NT2/D1 (cell line): Measurements from ENCODE around the gene LRFN5.
A peak's percentile ranks its signal among the peaks of the same experiment; 100 is the strongest.

ENCODE experiments used
- DNase-seq: peaks from one replicate; pipeline ENCODE4 v3.0.0-alpha.2; 2011; ENCODE audit warnings: low read depth, low spot score
- H3K27me3 ChIP-seq: 2 replicates; pipeline ENCODE4 v1.6.0; 2011; ENCODE audit warnings: mild to moderate bottlenecking; ENCODE audit not compliant: insufficient read length, insufficient read depth
- H3K36me3 ChIP-seq: 2 replicates; pipeline ENCODE4 v1.6.1; 2011; ENCODE audit warnings: mild to moderate bottlenecking, low read length, mixed read lengths; ENCODE audit not compliant: insufficient read depth, insufficient read length
- H3K4me1 ChIP-seq: 2 replicates; pipeline ENCODE4 v1.5.1; 2011; ENCODE audit not compliant: insufficient read depth, insufficient read length
- H3K4me3 ChIP-seq: 2 replicates; pipeline ENCODE4 v1.5.1; 2011; ENCODE audit warnings: low read depth; ENCODE audit not compliant: insufficient read length
- H3K9ac ChIP-seq: 2 replicates; pipeline ENCODE4 v1.6.0; 2011; ENCODE audit warnings: low read depth; ENCODE audit not compliant: insufficient read length
- H3K9me3 ChIP-seq: 2 replicates; pipeline ENCODE4 v1.5.1; 2011; ENCODE audit warnings: mild to moderate bottlenecking, low read length; ENCODE audit not compliant: insufficient read depth
- SUZ12 ChIP-seq: IDR thresholded peaks from 2 replicates; pipeline ENCODE4 v1.6.1; 2011; ENCODE audit not compliant: insufficient read length, insufficient read depth; ENCODE audit errors: extremely low read depth
- YY1 ChIP-seq: IDR thresholded peaks from 2 replicates; pipeline ENCODE4 v1.6.1; 2011; ENCODE audit not compliant: insufficient read length, insufficient read depth
- ZNF274 ChIP-seq: IDR thresholded peaks from 2 replicates; pipeline ENCODE4 v1.6.1; 2011; ENCODE audit warnings: mild to moderate bottlenecking, low read depth, low read length

LRFN5 gene

DNA sequence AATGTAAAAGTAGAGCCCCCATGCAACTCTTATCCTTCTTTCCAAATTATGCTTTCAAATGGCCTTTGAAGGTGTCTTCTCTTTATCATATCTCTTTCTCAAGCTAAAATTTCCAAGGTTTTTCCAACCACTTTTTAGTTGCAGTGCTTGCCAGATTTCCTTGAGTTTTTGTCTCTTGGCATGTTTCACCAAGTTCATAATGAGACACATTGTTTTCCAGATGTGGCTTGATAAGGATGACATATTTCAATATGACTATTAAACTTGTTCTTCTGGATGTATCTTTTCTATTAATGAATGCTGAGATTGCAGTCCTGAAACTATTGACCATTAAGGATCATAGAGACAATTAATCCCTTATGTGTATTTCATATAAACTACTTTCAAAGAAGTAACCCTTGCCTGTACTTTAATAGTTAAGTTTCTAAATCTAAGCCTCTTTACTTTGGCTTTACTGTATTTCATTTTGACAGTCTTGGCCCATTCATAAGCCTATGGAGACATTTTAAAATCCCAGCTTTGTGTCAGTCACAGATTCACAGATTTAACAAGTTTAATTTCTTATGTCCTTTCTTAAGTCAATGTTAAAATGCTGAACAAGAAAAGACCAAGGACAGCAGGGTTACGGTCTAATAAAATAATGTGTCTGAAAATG lies 151.5 kb downstream of the LRFN5 start:
- Histone ChIP-seq H3K9me3 (no peaks in the 10 kb centered on the region), H3K4me3 (no peak overlapping the region), H3K9ac (no peak overlapping the region), H3K4me1 (no peaks in the 10 kb centered on the region), H3K27me3 (no peaks in the 10 kb centered on the region), H3K36me3 (no peaks in the 10 kb centered on the region)
- DNase-seq: no peak
- TF ChIP-seq YY1 (no peak), ZNF274 (no peak), SUZ12 (no peak)

DNA sequence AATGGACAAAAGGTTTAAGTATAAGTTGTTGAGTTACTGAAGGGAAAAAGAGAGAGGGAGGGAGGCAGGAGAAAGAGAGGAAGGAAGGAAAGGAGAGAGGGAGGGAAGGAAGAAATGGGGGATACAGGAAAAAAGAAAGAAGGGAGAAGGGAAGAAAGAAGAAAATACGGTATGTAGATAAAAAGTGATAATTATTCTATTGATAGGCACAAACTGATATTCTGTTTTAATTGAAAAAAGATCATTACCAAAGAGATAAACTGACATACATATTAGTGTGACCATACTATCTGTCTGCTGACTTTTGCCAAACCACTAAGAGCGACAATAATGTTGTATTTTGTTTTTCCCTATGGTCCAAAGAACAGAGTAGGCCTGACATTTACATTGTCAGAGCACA lies 154.5 kb downstream of the LRFN5 start:
- TF ChIP-seq ZNF274 (no peak), YY1 (no peak), SUZ12 (no peak)
- DNase-seq: no peak
- no peaks in the 10 kb centered on the region for H3K4me1 ChIP-seq
- H3K27me3 ChIP-seq: no peaks in the 10 kb centered on the region
- H3K9ac ChIP-seq: no peak overlapping the region
- H3K9me3 ChIP-seq: no peaks in the 10 kb centered on the region
- no peak overlapping the region for H3K4me3 ChIP-seq
- no peaks in the 10 kb centered on the region for H3K36me3 ChIP-seq

DNA sequence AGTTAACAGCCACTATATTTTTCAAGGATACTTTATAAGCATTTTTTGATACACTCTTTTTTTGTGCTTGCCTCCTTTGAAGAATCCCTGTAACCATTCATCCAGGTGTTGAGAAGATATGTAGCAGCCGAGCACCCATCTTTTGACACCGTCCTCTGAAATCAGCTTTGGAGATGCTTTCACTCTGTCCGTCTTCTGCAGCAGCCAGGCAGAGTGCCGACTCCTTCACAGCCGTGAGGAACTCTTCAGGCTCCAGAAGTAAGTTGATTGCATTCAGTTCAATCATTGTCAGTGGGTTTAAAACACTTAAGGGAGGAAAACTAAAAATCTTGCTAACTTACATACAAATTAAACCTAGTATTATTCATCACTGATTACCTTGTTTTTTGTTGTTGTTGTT lies 160.1 kb downstream of the LRFN5 start:
- TF ChIP-seq YY1: no peak
- no peak for TF ChIP-seq SUZ12
- no peak for TF ChIP-seq ZNF274
- DNase-seq: no peak
- no peaks in the 10 kb centered on the region for H3K4me1 ChIP-seq
- no peaks in the 10 kb centered on the region for H3K36me3 ChIP-seq
- no peaks in the 10 kb centered on the region for H3K9me3 ChIP-seq
- no peak overlapping the region for H3K9ac ChIP-seq
- H3K4me3 ChIP-seq: no peak overlapping the region
- H3K27me3 ChIP-seq: no peaks in the 10 kb centered on the region

DNA sequence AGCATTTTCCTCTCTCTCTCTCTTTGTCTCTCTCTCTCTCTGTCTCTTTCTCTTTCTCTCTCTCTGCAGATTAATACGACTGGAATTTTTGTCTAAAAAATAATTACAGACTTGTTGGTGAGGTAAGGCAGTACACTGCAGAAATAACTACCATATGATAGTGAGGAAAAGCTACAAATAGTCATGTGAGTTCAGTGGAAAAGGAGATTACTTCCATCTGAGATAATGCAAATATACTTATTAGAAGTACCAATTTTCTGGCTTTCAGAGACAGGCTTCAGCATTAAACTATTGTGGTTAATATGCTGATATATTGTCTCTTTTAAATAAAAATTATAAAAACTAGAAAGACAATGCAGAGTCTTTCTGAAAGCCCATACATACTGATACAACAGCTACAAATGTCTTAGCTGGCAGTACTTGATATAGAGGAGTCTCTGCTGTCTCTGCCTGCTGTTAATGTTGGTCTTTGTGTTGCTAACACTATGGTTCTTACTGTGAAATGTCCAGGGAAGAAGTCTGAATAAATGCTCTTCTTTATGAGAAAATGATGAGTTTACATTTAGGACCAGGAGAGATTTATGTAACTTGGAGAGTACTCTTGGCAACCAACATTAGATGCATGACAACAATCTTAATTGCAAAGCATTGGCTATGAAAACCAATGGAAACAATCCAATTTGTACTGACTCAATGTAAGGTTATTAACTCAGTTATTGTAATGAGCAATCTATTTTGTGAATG lies 167.0 kb downstream of the LRFN5 start:
- Histone ChIP-seq H3K36me3 (no peaks in the 10 kb centered on the region), H3K27me3 (no peaks in the 10 kb centered on the region), H3K4me1 (no peaks in the 10 kb centered on the region), H3K9ac (no peak overlapping the region), H3K9me3 (no peaks in the 10 kb centered on the region), H3K4me3 (no peak overlapping the region)
- no peak for DNase-seq
- TF ChIP-seq SUZ12 (no peak), ZNF274 (no peak), YY1 (no peak)

DNA sequence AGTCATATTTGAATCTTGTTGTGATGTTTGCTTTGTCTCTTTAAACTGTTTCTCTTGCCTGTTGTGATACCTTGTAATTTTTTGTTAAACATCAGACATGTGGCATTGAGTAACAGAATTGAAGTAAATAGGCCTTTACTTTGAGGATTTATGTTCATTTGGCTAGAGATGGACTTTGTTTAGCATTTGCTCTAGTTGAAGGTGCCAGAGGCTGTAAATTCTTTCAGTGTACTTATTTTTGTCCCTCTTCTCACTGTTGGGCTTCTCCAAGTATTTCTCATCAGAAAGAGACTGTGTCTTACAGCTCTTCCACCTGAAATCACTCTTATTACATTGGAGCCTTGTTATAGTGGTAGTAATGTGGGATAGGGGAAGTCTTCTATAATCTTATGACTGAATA lies 175.8 kb downstream of the LRFN5 start:
- Histone ChIP-seq H3K9ac (no peak overlapping the region), H3K27me3 (no peaks in the 10 kb centered on the region), H3K4me1 (peaks cover 2% of the 10 kb centered on the region), H3K9me3 (no peaks in the 10 kb centered on the region), H3K36me3 (no peaks in the 10 kb centered on the region), H3K4me3 (no peak overlapping the region)
- no peak for DNase-seq
- TF ChIP-seq SUZ12: no peak
- TF ChIP-seq ZNF274: no peak
- no peak for TF ChIP-seq YY1

DNA sequence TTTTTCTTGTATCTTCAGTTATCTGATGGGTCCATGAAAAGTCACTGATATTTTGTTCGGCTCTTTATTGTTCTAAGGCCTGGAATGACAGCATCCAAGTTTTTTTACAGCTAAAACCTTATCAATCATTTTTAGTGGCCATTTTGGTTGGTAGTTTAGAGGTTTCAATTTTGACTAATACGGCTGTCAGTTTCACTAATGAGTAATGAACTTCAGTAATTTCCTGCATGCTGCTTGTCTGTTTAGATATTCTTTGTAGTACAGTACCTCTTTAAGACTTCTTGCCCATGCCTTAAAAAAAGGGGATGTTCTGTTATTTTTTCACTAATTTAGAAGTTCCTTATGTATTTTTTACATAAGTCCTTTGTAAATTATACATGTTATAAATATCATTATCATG lies 176.7 kb downstream of the LRFN5 start:
- DNase-seq: no peak
- H3K4me1 ChIP-seq: peaks cover 2% of the 10 kb centered on the region
- no peak for TF ChIP-seq ZNF274
- no peaks in the 10 kb centered on the region for H3K36me3 ChIP-seq
- no peaks in the 10 kb centered on the region for H3K27me3 ChIP-seq
- no peak overlapping the region for H3K9ac ChIP-seq
- no peak overlapping the region for H3K4me3 ChIP-seq
- H3K9me3 ChIP-seq: no peaks in the 10 kb centered on the region

DNA sequence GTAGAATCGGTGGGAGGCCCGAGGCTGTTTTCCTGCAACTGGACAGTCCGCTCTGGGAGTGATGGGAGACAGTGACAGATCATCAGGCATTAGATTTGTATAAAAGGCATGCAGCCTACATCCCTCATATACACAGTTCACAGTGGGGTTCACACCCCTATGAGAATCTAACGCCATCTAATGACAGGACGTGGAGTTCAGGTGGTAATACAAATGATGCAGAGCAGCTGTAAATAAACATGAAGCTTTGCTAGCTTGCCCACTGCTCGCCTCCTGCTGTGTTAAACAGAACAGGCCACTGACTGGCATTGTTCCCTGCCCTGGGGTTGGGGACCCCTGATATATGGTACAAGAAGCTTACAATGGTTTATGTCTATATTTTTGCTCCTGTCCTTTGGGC lies 179.0 kb downstream of the LRFN5 start:
- TF ChIP-seq YY1: no peak
- TF ChIP-seq ZNF274: no peak
- no peak for TF ChIP-seq SUZ12
- H3K9me3 ChIP-seq: no peaks in the 10 kb centered on the region
- H3K27me3 ChIP-seq: no peaks in the 10 kb centered on the region
- H3K36me3 ChIP-seq: no peaks in the 10 kb centered on the region
- peak; percentile 1 for DNase-seq
- no peak overlapping the region for H3K9ac ChIP-seq
- H3K4me3 ChIP-seq: no peak overlapping the region
- peaks cover 2% of the 10 kb centered on the region for H3K4me1 ChIP-seq
